Uterus (tissue), 4 donors: Measurements from ENCODE around the gene WDR33. TPM values are rescaled to one million over a fixed set of nuclear protein-coding genes. Genes with fewer than 3 reads are reported as not detected.
A peak's percentile ranks its signal among the peaks of the same experiment; 100 is the strongest.
"Not testable (repeated sequence)": the region's sequence is repeated elsewhere in the genome, so short reads cannot be mapped to it uniquely, and the experiment has no call there.

Experiments used
- DNase-seq, 2 donors: peaks; one replicate each; pipeline ENCODE4 v3.0.0-alpha.2; 2019 to 2020
- H3K27ac ChIP-seq, 2 donors: fragments of 200-600 bp; sonication (generic); 1 replicate in 1 of 2; 2 replicates in 1 of 2; pipeline ENCODE4 v1.5.1; 2016 to 2018
- H3K27me3 ChIP-seq, 2 donors: fragments of 200-600 bp; sonication (generic); one replicate each; pipeline ENCODE4 v1.5.1; 2018 to 2019; ENCODE audit warnings: control low read depth in 1 of 2
- H3K36me3 ChIP-seq, 2 donors: fragments of 200-600 bp; sonication (generic); one replicate each; pipeline ENCODE4 v1.5.1; 2019; ENCODE audit warnings: control low read depth in 1 of 2
- H3K4me1 ChIP-seq, 2 donors: fragments of 200-600 bp; sonication (generic); one replicate each; pipeline ENCODE4 v1.5.1; 2018 to 2019; ENCODE audit warnings: control low read depth in 1 of 2
- H3K4me3 ChIP-seq, 2 donors: fragments of 200-600 bp; sonication (generic); 1 replicate in 1 of 2; 2 replicates in 1 of 2; pipeline ENCODE4 v1.5.1; 2018 to 2019; ENCODE audit warnings: mild to moderate bottlenecking in 1 of 2
- H3K9me3 ChIP-seq, 2 donors: fragments of 200-600 bp; sonication (generic); one replicate each; pipeline ENCODE4 v1.5.1; 2019; ENCODE audit warnings: control low read depth in 1 of 2
- POLR2A ChIP-seq, 2 donors: fragments of 450-650 bp; IDR thresholded peaks; one replicate each; pipeline ENCODE4 v1.6.1; 2016; ENCODE audit warnings: antibody characterized with exemption in 2 of 2, mild to moderate bottlenecking in 1 of 2, moderate library complexity in 1 of 2
- intact Hi-C: fragments of 100-400 bp; cut with DNase I; formaldehyde crosslinking; loops from one replicate; pipeline ENCODE4 v1.15.1; 2023; ENCODE audit warnings: low total_unique reads
- total RNA-seq, 4 donors: library from RNA; depleted of rRNA in 3 of 4; stranded (reverse); fragments of >200 nt in 3 of 4; gene quantifications; one replicate each; pipeline versions ENCODE4 v1.1.0 to v1.2.4, GENCODE V29; 2014 to 2023
- TF ChIP-seq, protein P1 (sequence below), 4 experiments: fragments of 200-600 bp in 2 of 4; fragments of 450-650 bp in 2 of 4; sonication (generic) in 2 of 4; IDR thresholded peaks; one replicate each; pipeline ENCODE4 v1.5.1; 2016 to 2019; ENCODE audit warnings: antibody characterized with exemption in 4 of 4, mild to moderate bottlenecking in 2 of 4, moderate library complexity in 1 of 4
- donor health status: DM: yes; HTN: yes; CAD: no.

The WDR33 gene
- total RNA-seq, 4 donors from 2014 or later, result 27.4 to 98.2 (median 59.7) TPM

DNA sequence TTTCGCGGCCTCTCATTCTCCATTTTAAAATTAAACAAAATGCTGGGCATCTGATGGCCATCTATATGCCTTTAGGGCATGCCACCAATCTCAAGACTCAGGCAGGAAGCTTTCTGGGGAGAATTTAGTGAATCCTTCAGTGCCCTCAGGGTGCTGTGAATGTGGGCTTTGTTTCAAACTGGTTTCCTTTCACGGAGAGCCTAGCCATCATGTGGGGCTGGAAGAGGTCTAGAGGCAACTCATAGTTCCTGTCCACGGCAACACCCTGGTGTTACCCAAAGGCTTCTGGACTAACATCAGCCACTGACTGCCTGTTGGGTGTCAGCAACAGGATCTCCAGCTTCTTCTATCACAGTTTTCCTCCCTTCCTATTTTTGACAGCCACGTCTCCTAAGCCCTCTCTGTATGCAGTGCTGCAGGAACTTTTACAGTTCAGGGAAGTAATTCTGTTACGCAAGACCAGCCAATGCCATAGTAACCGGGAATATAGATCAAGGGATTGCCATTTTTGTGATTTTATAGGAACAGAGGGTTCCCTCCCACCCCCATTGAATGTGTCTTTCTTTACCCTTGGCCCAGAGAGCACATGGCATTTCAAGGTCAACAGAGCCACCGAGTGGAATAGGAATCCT lies 7.9 kb upstream of the WDR33 start:
- Histone ChIP-seq H3K4me1 (no peaks in the 10 kb centered on the region), H3K36me3 (no peaks in the 10 kb centered on the region), H3K27ac (no peak overlapping the region), H3K9me3 (no peaks in the 10 kb centered on the region), H3K4me3 (no peak overlapping the region), H3K27me3 (no peaks in the 10 kb centered on the region)
- no peak for TF ChIP-seq POLR2A (IDR thresholded peaks at IDR 0.05)
- TF ChIP-seq, protein P1, sequence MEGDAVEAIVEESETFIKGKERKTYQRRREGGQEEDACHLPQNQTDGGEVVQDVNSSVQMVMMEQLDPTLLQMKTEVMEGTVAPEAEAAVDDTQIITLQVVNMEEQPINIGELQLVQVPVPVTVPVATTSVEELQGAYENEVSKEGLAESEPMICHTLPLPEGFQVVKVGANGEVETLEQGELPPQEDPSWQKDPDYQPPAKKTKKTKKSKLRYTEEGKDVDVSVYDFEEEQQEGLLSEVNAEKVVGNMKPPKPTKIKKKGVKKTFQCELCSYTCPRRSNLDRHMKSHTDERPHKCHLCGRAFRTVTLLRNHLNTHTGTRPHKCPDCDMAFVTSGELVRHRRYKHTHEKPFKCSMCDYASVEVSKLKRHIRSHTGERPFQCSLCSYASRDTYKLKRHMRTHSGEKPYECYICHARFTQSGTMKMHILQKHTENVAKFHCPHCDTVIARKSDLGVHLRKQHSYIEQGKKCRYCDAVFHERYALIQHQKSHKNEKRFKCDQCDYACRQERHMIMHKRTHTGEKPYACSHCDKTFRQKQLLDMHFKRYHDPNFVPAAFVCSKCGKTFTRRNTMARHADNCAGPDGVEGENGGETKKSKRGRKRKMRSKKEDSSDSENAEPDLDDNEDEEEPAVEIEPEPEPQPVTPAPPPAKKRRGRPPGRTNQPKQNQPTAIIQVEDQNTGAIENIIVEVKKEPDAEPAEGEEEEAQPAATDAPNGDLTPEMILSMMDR (IDR thresholded peaks at IDR 0.05), result no peak
- no peak for DNase-seq
- intact Hi-C loops, result no loop called here

DNA sequence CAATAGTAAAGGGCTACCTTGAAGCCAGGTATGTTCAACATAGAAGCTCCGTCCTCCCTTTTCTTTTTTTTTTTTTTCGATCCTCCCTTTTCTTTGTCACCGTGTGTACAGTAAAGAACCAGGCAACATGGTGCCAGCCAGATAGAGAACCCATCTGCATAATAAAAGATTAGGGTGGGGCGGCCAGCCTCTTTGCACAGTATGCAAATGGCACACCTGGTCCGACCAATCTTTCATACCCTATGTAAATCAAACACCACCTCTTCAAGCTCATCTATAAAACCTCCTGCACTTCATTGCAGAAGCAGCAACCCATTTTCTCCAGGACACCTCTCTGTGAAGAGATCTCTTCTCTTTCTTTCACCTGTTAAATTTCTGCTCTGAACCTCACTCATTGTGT lies 7.3 kb upstream of the WDR33 start:
- no peaks in the 10 kb centered on the region for H3K4me1 ChIP-seq
- H3K27me3 ChIP-seq, result no peaks in the 10 kb centered on the region
- intact Hi-C loops, result no loop called here
- H3K4me3 ChIP-seq, result no peak overlapping the region
- no peaks in the 10 kb centered on the region for H3K9me3 ChIP-seq
- H3K27ac ChIP-seq, result no peak overlapping the region
- DNase-seq, result no peak
- H3K36me3 ChIP-seq, result no peaks in the 10 kb centered on the region
- TF ChIP-seq, protein P1 (IDR thresholded peaks at IDR 0.05), result no peak
- no peak for TF ChIP-seq POLR2A (IDR thresholded peaks at IDR 0.05)

DNA sequence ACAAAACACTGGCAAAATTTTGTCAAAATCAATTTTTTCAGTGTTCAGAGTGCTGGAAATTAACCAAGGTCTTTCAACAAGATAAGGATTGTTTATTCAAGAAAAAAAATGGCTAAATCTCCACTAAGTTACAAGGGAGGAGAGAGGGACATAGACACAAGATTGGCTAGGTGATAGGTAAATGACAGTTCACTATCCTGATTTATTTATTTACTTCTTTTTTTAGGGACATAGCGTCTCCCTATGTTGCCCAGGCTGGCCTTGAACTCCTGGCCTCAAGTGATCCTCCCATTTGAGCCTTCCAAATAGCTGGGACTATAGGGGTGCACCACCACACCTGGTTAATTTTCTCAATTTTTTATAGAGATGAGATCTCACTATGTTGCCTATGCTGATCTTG lies 3.7 kb upstream of the WDR33 start:
- no peaks in the 10 kb centered on the region for H3K36me3 ChIP-seq
- TF ChIP-seq POLR2A (IDR thresholded peaks at IDR 0.05), result no peak
- TF ChIP-seq, protein P1 (IDR thresholded peaks at IDR 0.05), result no peak
- intact Hi-C loops, result no loop called here

DNA sequence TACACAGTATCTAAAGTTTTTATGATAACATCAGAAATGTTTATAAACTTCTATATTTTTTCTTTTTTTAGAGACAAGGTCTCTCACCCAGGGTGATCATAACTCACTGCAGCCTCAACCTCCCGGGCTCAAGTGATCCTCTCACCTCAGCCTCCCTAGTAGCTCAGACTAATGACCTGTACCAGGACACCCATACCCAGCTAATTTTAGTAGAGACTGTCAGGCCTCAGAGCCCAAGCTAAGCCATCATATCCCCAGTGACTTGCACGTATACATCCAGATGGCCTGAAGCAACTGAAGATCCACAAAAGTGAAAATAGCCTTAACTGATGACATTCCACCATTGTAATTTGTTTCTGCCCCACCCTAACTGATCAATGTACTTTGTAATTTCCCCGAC lies 1.5 kb upstream of the WDR33 start:
- H3K36me3 ChIP-seq, H3K9me3 ChIP-seq, intact Hi-C loops, H3K4me1 ChIP-seq, H3K27ac ChIP-seq, H3K4me3 ChIP-seq, DNase-seq, H3K27me3 ChIP-seq: not testable (repeated sequence)

More for the DNA sequence above, 3.7 kb upstream of the WDR33 start:
- H3K27me3 ChIP-seq, result no peaks in the 10 kb centered on the region
- DNase-seq, result no peak
- no peak overlapping the region for H3K27ac ChIP-seq
- H3K9me3 ChIP-seq, result no peaks in the 10 kb centered on the region
- no peak overlapping the region for H3K4me3 ChIP-seq
- no peaks in the 10 kb centered on the region for H3K4me1 ChIP-seq

DNA sequence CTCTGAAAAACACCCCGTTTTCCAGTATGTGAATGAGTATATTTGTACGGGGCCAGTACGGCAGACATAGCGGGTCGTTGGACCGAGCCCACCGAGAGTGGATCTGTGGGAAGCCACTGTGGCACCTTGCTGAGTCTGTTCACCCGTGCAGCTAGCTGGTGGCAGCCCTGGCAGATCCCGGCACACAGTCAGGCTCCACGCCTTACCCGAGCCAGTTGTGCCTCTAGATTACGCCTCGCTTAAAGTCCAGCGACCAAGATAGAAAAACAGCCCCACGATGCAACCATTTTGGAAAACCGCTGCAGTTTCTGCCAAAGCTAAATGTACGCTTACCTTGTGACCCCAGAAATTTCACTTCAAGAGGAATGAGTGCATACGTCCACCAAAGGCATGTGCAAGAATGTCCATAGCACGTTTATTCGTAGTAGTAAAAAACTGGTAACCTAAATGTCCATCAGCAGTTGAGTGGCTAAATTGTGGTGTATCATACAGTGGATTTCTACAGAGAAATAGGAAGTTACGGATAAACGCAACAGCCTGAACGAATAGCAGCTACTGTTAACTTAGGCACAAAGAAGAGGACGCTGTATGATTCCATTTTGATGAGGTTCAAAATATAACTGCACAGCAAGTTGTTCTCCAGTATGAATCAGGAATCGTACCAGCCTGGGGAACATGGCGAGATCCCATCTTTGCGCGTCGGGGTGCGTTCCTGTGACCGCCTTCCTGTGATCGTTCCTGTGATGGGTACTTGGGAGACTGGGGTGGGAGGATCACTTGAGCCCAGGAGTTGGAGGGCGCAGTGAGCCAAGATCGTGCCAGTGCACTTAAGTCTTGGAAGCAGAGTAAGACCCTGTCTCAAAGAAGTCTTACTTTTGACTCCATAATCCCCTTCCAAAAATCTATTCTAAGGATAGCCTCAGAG lies 688 bp upstream of the WDR33 start:
- peak overlapping the region; percentile 74 to 79 for H3K4me3 ChIP-seq
- DNase-seq, result no peak
- intact Hi-C loops, result no loop called here
- H3K27me3 ChIP-seq, result no peaks in the 10 kb centered on the region
- peak overlapping the region; percentile 91 to 94 for H3K27ac ChIP-seq
- no peaks in the 10 kb centered on the region for H3K9me3 ChIP-seq
- no peaks in the 10 kb centered on the region for H3K4me1 ChIP-seq
- no peaks in the 10 kb centered on the region for H3K36me3 ChIP-seq
- TF ChIP-seq, protein P1 (IDR thresholded peaks at IDR 0.05), result no peak
- TF ChIP-seq POLR2A (IDR thresholded peaks at IDR 0.05), result no peak
